GM19324 (cell line): ENCODE measurements around the gene NEU1.
"Not testable (repeated sequence)": the region's sequence is repeated elsewhere in the genome, so short reads cannot be mapped to it uniquely, and the experiment has no call there.

Experiments
- ATAC-seq: cut with Tn5 transposase; IDR thresholded peaks from one replicate; pipeline ENCODE4 v1.9.1; 2021; ENCODE audit warnings: mild to moderate bottlenecking, moderate library complexity; ENCODE audit not compliant: unreplicated experiment, low FRiP score

The NEU1 gene

GRCh38 chr6:31862344-31863235 is at the start of gene NEU1:
Gene NEU1, minus strand, starts transcription at chr6:31862821. Its CDS starts 45 bp downstream, at chr6:31862776.
- ATAC-seq, result peak; percentile 92

GRCh38 chr6:31911826-31912585 is 49.4 kb upstream of the NEU1 start:
- ATAC-seq, result no peak

GRCh38 chr6:31909298-31909697 is 46.7 kb upstream of the NEU1 start:
- ATAC-seq, result not testable (repeated sequence)

- ATAC-seq, result peak; percentile 62
Measured at GRCh38 chr6:31908791-31909190, 46.2 kb upstream of the NEU1 start.

GRCh38 chr6:31908255-31908654 is 45.6 kb upstream of the NEU1 start:
- ATAC-seq, result not testable (repeated sequence)

GRCh38 chr6:31907158-31907813 is 44.7 kb upstream of the NEU1 start:
- no peak for ATAC-seq

GRCh38 chr6:31906727-31907126 is 44.1 kb upstream of the NEU1 start:
- not testable (repeated sequence) for ATAC-seq

- ATAC-seq, result no peak
Measured at GRCh38 chr6:31906122-31906521, 43.5 kb upstream of the NEU1 start.

- no peak for ATAC-seq
Measured at GRCh38 chr6:31905041-31905440, 42.4 kb upstream of the NEU1 start.

- no peak for ATAC-seq
Measured at GRCh38 chr6:31903957-31904356, 41.3 kb upstream of the NEU1 start.

- peak; percentile 65 for ATAC-seq
Measured at GRCh38 chr6:31901953-31902643, 39.5 kb upstream of the NEU1 start, which contains the start of gene ZBTB12. Gene ZBTB12, minus strand, starts transcription at chr6:31902086. Its CDS starts 781 bp downstream, at chr6:31901305.

GRCh38 chr6:31901415-31901952 is 38.9 kb upstream of the NEU1 start:
- ATAC-seq, result no peak

- ATAC-seq, result no peak
Measured at GRCh38 chr6:31900917-31901414, 38.3 kb upstream of the NEU1 start.

- ATAC-seq, result no peak
Measured at GRCh38 chr6:31899882-31900722, 37.5 kb upstream of the NEU1 start.

GRCh38 chr6:31899215-31899614 is 36.6 kb upstream of the NEU1 start:
- ATAC-seq, result no peak

GRCh38 chr6:31898383-31899011 is 35.9 kb upstream of the NEU1 start:
- ATAC-seq, result no peak

GRCh38 chr6:31897612-31898382 is 35.2 kb upstream of the NEU1 start, which contains the start of gene EHMT2:
Gene EHMT2, minus strand, starts transcription at chr6:31897698. Its CDS starts 21 bp downstream, at chr6:31897677.
- peak; percentile 47 for ATAC-seq
